Activated T-helper 9 cell treated with anti-CD3 and anti-CD28 coated beads, Interleukin-2, amount 50 U/mL, for 16 hours (primary cell): Measurements from ENCODE around the gene TCF4.

ENCODE experiments used
- DNase-seq: peaks from one replicate; pipeline ENCODE4 v3.0.0-alpha.2; 2020; ENCODE audit warnings: low read depth

The TCF4 gene

DNA sequence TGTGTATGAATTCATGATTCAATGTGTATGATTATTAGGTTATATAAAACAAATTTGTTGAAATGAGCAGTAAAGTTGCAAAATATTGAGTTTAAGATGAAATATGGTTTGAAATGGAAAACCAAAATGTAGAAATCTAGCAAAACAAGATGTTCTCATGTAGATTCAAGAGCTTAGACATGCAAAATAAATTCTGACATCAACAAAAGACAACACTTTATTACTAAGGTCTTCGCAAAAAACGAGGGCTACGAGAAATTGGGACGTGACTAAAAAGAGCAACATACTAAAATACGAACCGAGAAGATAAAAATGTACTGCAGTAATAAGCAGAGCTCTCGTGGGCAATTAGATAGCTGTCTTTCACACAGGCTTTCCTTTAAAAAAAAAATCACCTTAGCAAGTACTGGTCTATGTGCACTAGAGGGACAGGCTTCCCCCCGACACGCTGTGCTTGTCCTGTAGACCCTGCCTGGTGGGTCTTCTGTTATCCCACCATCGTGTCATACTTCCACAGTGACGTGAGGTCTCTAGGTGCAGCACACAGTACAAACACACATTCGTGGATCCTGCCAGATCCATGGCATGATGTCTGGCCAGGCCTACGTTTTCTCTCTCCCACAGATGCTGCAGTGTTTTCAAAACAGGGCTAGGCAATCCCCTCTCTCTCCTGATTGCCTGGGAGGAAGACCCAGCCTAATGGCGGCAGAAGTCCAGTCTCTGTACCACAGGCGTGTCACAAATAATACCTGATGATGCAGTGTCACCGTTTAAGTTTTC lies 240.8 kb downstream of the TCF4 start:
- DNase-seq, result no peak

DNA sequence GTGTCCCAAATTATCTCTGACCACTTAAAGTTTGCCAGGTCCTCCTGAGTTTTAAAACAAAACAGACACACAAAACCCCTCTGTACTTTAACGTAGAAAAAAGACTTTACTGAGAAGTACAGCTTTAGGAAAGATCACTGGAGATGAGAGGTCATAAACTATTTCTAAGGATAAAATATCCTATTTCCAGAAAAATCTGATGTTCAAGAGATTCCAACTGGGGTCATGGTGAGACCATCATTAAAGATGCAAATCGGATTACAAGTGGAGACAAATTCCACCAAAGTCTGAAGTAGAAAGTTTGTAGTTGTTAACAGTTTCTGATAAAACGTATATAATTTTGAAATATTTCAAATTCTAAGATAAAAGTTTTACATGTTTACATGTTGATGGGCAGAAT lies 241.6 kb downstream of the TCF4 start:
- DNase-seq, result no peak

DNA sequence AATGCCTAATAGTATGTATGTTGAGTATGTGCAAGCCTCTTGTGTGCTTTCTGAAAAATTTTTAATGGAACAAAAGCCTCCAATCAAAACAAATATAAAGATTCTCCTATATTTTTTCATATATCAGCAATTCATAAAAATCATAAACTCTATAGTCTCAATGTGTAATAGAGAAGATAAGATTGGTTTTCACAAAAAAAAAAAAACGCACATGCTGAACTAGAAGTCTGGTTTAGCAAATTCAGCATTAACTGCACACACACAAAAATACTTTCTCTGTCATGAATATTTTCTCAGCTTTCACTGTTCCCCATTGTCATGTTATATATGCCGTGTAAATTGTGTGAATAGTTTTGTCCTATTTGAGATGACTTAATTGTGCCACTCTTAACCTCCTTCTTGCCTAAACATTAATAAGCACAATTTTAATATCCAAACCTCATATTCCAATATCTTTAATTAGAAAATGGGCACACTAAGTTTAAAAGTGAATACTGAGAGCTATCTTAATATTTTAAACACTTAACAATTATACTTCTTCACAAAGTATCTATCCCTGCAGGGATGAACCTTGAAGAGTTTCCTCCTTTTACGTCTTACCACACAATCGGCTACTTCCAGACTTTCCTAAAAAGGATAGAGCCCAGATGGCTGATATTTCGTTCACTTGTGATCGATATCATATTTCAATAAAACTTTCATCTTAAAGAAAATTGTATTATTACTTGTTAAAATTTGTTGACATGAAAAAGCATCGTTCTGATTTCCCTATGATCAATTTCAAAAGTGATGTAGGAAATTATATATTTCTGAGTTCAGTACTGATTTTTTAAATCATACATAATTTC lies 242.7 kb downstream of the TCF4 start:
- DNase-seq, result no peak

DNA sequence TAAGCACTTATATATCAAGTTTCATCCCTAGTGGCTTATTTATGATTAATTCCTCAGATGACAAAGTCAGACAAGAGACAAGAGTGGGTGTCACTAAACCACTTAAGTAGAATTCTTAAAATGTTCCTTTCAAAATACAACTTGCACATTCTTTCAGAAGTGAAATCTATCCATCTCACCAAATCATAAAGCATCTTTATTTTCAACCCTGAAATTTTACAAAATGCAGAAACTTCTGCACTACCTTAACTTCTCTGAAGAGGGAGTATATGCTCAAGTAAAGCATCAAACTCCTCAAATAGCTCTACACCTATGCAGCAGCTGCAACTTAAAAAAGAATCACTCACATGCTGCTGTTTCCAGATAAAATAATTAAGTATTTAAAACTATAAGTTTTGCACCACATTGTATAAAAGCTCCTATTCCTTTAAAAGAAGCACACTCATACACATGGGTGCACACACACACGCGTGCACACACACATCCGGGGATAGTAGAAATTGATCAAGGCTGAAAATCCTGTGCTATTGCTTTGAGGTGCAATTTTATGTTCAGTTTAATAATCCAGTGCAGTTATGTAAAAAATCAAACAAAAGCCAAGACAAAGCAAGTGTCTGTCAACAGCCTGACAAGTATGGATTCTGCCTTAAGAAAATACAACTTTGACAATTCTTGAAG lies 244.5 kb downstream of the TCF4 start:
- DNase-seq, result no peak

DNA sequence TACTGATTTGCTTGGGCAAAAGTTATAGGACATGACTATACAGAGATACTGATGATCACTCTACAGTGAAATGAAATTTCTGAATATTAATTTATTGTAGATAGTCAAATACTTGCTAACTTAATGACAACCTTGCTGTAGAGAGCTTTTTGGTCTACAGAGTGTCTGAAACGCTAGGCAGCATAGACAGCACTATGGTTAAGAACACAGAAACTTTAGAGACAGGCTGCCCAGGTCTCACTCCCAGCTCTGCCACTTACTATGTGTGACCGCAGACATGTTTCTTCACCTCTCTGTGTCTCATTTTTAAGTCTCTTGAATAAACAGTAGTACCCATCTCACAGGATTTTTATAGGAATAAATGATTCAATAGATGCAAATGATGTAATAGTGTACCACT lies 247.0 kb downstream of the TCF4 start:
- DNase-seq, result no peak

DNA sequence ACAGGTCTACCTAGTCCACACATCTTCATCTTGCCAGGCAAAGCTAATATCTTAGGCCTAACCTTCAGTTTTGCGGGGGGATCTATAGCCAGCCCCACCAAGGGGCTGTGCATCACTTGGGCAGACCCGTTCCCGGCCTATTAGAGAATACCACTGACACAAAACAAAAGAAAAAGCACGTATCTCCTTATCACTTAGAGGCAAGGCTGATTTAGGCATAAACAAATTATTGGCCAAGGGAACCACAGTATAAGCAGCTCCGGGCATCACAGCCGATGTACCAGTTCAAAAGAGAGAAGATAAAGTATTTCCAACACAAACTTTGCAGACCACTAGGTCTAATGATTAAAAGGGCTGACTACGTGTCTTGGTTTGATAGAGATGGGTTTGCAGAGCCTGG lies 248.0 kb downstream of the TCF4 start:
- DNase-seq, result no peak

DNA sequence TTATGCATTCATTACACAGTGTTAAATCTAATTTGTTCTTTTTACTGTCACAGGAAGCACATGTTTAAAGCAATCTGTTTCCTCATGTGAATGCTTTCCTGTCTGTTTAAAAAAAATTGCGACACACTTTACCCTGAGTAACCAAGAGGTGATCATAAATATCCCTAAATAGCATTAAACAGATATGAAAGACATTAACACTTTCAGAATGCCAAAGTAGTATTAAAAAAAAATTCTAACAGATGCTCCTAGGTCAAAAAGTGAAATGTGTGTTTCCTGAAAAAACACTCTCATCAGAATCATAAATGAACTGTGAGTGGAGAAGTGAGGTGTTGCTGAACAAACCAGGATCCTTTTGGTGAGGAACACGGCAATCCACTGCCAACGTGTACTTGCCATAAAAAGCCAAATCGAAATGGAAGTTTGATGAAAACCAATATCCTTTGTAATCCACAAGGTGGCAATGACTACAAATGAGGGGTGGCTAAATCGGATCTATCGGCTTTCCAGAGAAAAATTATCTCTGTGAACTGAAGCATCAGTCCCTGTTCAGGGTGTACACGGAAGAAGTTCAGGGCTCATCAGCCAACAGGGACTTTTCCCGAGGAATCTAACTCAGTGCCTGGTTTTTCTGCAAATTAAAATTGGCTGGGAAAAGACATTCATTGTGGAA lies 248.9 kb downstream of the TCF4 start:
- DNase-seq, result no peak

DNA sequence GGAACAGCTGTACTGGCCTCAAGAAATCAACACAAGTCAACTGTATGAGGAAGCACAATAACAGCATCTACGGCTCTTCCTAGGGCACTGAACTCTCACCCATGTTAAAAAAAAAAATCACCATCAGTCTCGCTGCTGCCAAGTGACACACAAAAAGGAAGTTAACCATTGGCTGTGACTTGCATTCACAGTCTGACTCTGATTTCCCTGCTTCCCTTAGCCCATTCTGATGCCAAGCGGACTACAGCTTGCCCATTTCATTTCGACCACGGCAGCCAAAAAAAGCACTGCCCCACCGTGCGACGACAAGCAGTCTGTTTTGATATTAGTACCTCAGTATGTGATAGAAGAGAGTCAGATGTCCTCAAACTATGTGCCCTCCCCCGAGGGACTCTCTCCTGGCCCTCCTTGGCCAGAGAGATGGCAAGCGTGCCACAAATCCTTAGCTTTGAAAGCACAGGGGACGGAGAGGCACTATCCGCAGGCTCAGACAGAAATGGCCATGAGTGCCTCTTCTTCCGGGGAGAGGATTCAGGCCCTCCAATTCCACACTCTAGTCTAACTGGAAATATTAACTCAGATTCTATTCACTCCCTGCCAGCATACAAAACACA lies 250.0 kb downstream of the TCF4 start:
- no peak for DNase-seq

DNA sequence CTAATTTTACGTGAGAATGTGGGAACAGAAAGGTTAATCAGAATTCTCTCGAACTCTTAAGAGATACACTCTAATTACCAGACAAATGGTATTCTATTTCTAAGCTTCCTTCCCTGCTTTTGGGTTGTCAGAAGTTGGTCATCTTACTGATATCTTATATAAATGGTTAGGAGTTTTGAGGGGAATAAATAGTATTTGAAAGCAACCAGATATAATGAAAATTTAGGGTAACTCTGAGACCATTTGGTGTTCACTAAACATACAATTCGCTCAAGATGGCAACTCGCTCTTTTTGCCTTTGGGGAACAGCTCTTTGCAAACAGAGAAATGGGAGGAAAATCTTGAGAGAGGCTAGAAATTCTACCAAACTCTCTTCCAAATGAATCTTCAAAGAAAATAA lies 250.9 kb downstream of the TCF4 start:
- DNase-seq, result no peak

DNA sequence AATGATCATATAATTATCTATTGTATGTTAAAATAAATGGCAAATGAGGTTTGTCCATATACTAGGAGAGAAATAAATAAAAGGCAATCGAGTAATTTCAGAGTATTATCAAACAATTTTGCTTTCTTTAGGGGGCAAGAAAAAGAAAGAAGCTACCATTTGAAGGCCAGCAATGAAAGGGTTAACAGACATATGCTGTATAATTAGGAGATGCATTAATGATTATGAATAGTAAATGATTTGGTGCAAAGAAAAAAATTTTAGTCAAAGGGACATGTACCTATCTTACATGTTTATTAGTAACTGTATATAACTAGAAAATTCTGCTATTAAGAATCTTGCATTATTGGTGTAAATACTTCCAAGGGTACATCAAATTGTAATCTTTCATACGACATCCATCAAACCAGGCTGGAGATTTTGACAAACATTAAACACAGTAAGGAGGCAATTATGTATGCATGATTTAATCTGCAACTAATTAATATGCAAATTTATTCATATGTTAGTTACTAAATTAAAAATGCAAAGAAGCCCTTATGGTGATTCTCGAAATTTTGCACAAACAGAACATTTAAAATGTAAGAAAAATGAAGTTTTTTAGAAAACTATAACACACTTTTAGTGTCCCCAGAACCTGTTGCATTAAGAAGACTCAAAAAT lies 251.4 kb downstream of the TCF4 start:
- no peak for DNase-seq

DNA sequence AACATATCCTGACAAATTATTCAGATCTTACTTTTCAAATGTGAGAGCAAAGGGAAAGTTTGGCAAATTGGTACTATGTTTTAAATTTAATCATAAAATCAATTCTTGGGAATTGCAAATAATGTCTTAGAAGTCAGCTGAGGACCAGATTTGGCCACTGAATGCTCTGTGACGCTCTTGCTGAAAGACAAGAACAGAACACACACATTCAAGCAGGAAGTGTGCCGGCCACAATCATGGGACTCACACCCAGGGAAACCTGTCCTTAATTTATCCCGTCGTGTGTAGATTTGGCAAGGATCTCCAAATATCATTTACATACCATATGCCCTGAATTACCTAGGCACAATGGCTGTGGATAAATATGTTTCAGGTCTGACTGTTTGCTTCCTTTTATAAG lies 253.1 kb downstream of the TCF4 start:
- no peak for DNase-seq

DNA sequence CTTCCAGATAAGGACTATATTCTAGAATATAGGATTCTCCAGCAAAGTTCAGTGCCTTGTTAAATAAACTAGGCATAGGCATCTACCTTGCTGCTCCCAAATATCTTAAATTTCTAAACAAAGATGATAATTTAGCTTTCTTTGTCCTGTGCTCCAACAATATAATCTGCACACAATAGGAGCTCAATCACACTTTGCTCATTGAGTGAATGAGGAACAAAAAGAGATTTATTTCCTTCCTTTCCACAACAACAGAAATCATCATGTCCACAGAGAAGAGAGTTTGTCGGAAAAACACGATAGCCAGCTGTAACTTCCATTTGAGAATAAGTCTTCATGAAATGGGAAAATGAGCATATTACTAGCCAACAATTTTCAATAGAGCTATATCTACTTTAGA lies 256.7 kb downstream of the TCF4 start:
- DNase-seq, result no peak

DNA sequence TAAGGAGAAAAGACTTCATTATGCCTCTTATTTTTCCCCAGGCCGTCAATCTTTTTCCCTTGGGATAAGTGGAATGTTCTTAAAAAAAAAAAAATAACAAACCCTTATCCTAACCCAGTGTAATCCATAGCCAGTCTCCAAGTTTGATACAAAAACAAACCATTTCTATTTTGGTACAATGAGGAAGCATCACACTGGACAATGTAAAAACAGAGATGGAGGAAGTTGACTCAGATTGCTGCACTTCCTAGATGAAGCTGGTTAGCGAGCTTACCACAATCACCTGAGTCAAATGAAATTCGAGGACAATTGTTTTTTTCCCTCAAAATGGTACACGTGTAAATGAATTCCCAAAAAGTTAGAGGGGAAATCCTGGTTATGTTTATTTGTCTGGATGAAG lies 259.7 kb downstream of the TCF4 start:
- DNase-seq, result no peak

DNA sequence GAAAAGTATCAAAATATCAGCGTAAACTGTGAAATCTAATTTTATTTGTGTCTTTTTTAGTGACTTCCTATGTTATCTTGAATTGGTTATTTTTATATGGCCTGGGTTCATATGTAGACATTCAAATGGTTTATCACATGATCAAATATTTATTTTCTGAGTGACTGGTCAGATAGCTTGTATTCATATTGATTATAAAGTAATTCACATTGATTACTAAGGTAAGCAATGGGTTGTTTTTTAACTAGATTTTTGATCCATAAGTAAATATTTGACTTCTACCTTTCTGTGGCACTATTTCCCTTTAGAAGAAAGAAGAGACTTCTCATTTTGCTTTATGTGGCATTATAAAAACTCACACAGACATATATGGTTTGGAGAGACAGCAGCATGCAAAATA lies 260.5 kb downstream of the TCF4 start:
- no peak for DNase-seq

DNA sequence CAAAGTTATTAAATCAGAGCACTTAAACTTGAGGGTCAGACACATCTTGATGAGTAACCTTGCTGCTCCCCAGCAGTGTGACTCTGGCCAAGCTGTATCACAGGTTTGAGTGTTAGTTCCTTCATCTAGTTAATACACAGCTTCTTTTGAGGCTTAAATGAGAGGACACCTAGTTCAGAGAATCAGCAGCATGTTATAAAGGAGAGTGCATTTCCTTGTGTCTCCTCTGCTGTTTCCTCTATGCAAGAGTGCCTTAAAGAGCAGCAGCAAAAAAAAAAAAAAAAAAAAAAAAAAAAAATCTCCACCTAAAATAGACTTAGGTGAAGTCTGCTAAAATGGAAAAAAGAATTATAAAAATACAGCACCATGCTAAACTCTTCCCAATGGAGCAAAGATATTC lies 261.9 kb downstream of the TCF4 start:
- no peak for DNase-seq

DNA sequence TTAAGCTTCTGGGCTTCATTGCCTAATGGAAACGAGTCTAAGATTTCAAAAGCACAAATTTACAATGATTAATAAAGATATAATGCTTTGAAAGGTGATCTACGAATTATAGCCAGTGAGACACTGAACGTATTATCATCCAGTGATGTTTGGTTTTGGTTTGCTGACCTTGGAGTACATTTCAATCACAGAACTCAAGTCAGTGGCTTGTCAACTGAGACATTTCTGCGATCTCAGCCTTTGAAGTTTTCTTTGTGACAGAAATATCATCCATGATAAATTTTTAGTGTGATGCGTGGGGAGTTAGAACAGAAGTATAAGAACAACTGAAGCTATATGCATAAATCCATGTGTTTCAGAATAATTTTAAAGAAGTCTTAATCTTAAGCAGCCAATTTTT lies 263.8 kb downstream of the TCF4 start:
- no peak for DNase-seq

DNA sequence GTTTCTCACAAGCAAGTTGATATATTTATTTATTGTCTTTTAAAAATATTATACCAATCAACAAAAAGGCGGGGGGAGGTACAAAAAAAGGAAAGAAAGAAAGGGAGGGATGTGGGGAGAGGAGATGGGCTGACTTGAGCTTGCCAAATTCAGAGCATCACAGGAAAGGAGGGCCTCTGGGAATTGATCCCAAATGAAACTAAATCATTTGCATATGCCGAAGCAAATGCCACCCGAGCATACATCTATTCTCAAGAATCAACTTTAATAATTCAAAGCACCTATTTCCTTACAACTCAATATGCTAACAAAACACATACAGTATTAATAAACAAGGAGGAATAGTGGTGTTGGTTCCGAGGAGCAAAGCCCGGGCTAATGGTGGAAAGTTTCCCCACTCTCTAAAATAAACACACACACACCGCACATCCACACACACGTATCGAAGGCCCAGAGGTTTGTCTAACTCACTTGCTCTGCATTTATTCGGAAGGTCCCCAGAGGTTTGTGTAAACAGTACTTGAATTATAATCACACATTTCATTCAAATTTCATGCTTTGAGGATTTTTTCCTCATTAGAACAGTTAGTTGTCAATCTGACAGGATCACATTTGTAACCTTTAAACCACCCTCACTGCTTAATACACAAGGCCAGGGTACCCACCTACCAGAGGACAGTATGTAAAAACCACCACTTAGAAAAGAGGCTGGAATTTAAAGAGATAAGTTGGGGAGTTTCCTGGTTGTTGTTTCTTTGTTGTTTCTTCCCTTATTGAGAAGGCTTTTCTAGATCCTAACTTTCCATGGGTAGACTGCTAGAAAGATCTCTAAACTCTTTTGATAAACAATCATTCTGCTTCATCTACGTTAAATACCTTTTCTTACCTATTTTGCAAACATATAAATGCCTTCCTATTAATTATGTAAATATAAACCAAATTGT lies 264.7 kb downstream of the TCF4 start:
- DNase-seq, result no peak

DNA sequence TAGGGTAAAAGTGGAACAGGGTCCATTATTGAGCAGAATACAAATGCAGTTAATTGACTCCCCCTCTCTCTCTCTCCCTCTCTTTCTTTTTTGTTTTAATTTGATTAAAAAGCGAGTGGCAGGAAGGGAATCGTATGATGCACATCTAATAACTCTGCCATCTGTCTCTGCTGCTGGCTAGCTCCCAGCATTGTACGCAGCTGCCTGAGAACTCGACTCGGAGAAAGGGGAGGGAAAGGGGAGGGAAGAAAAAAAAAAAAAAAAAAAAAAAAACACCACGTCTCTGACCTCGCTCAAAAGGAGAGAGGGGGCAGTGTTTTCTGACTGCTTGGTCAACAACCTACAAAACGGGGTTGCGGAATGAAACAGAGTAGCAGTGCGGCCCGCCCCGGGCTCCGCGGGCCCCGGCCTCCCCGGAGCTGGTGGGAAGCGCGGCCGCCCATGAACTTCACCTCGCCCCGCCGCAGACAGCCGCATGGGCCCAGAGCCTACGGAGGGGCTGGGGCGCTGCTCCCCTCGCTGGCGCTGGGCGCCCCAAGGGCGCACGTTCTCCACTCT lies 265.7 kb downstream of the TCF4 start:
- no peak for DNase-seq

DNA sequence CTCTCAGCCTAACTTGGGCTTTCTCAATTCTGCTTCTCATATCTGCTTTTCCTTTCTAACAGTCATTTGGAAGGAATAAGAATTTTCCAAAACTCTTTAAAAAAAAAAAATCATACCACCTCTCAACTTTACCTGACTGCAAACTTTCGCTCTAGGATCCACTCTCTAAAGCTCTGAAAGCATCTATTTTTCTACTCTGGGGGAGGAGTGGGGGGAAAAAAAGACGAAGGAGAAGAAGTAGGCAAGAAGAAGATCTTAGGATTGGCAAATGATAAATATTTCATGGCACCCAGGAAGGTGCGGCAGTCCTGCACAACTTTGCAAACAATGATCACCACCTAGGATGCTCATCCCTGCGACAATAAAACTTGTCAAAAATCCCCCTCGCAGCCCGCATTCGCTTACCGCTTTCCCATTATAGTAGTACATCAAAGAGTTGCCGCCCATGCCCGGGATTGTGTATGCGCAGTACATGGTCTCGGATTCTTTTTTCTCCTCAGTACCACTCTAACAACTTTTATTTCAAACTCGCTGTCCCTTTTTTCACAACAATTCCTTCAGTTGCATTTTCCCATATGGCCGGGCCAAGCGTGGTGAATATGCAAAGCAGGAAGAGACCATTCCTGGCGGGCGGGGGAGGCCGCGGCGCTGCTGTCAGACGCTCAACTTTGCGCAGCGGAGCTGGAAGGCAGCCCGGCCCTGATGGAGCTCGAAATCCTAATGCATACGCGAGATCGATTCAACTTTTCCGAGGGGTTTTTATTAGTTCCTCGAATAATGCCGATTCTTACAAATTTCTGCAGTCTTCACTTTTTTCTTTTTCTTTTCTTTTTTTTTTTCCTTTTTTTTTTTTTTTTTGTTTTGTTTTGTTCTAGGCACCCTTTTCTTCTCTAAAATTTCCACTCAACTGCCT lies 266.5 kb downstream of the TCF4 start:
- no peak for DNase-seq
